Aorta (tissue), 5 donors: Measurements from ENCODE around the gene NTM. TPM values are rescaled to one million over a fixed set of nuclear protein-coding genes. Genes with fewer than 3 reads are reported as not detected.

Source experiments
- ATAC-seq: fragments of 200-7000 bp; cut with Tn5 transposase; one replicate; pipeline ENCODE4 v1.9.1; 2022; ENCODE audit warnings: moderate library complexity; ENCODE audit not compliant: low FRiP score
- DNase-seq, 2 donors: peaks; one replicate each; pipeline ENCODE4 v3.0.0-alpha.2; 2020
- H3K27ac ChIP-seq, 2 donors: one replicate each; pipeline ENCODE4 v1.5.1; 2013; ENCODE audit warnings: low read length in 2 of 2, mild to moderate bottlenecking in 2 of 2, moderate library complexity in 2 of 2, control low read depth in 1 of 2, inconsistent platforms in 1 of 2, low read depth in 1 of 2
- H3K27me3 ChIP-seq, 2 donors: one replicate each; pipeline ENCODE4 v1.6.1; 2013; ENCODE audit warnings: control low read depth in 1 of 2, low read length in 1 of 2, mild to moderate bottlenecking in 1 of 2, moderate library complexity in 1 of 2; ENCODE audit not compliant: insufficient read depth in 2 of 2, control insufficient read depth in 1 of 2
- H3K36me3 ChIP-seq, 2 donors: one replicate each; pipeline ENCODE4 v1.6.1; 2013; ENCODE audit warnings: control low read depth in 1 of 2, low read length in 1 of 2, mild to moderate bottlenecking in 1 of 2; ENCODE audit not compliant: insufficient read depth in 2 of 2, control insufficient read depth in 1 of 2
- H3K4me1 ChIP-seq, 2 donors: one replicate each; pipeline ENCODE4 v1.6.1; 2013; ENCODE audit warnings: low read length in 2 of 2, control low read depth in 1 of 2, mild to moderate bottlenecking in 1 of 2, moderate library complexity in 1 of 2; ENCODE audit not compliant: insufficient read depth in 2 of 2, control insufficient read depth in 1 of 2
- H3K4me3 ChIP-seq, 2 donors: one replicate each; pipeline ENCODE4 v1.5.1; 2013; ENCODE audit warnings: low read length in 2 of 2, control low read depth in 1 of 2, mild to moderate bottlenecking in 1 of 2
- H3K9me3 ChIP-seq: one replicate; pipeline ENCODE4 v1.6.1; 2013; ENCODE audit warnings: mild to moderate bottlenecking, low read length; ENCODE audit not compliant: control insufficient read depth
- WGBS, 2 donors: extraction: QIAGEN DNeasy Blood & Tissue Kit; methylation state at CpG; one replicate each; pipeline ENCODE4 v1.1.7; 2013; 5-methylcytosine and 5-hydroxymethylcytosine counted together
- intact Hi-C, 2 donors: fragments of 100-400 bp; cut with DNase I; formaldehyde crosslinking; loops; one replicate each; pipeline versions ENCODE4 v1.14.2 to v1.15.0; 2022
- polyA plus RNA-seq, 2 donors: library from polyadenylated mRNA; stranded (reverse); fragments of 200-250 nt; gene quantifications; one replicate each; pipeline ENCODE4 v1.2.3, GENCODE V29; 2013
- total RNA-seq, 2 donors: library from RNA; stranded (reverse); fragmentation: NEBNext Ultra II Directional; extraction: Animal tissue kit (Norgen Biotek cat#: 25700); gene quantifications; one replicate each; pipeline ENCODE4 v1.2.1, GENCODE V29; 2021
- donor health status: healthy with polysubstance abuse.
- donor health status: Bipolar disorder and iron deficiency.
- donor health status: DM: no; HTN: no; CAD: no.
- donor health status: DM: no; HTN: no; CAD: no.
- donor health status: DM: yes; HTN: yes; CAD: no.

Gene NTM
- total and polyA plus RNA-seq, 4 donors: 0.28 to 5.3 (median 1.9) TPM; not detected in 1

DNA sequence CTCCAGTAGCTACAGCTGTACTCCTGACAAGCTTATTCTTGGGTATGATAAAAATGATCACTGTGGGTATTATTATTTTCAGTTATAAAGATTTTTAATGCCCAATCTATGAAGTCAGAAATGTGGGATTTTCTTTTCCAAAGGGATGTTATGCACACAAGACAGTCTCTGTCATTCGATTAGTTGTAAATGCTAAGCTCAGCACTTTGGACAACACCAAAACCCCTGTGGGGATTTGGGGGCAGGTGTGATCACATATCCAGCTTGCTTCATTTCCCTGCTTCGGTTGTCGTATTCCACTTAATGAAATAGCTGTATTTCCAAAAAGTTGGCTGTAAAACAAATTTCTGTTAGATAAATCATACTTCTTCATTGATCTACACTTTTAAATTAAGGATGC is 931.5 kb downstream of the NTM start:
- 75 to 86% methylated on average over 3 of the region's 3 CpGs for WGBS, 2 donors
- intact Hi-C loops: no loop called here
- no peak for DNase-seq
- Histone ChIP-seq H3K27ac (no peak overlapping the region), H3K4me3 (no peak overlapping the region), H3K4me1 (no peaks in the 10 kb centered on the region), H3K9me3 (peaks cover 1% of the 10 kb centered on the region), H3K27me3 (no peaks in the 10 kb centered on the region), H3K36me3 (no peaks in the 10 kb centered on the region)
- ATAC-seq: no peak

DNA sequence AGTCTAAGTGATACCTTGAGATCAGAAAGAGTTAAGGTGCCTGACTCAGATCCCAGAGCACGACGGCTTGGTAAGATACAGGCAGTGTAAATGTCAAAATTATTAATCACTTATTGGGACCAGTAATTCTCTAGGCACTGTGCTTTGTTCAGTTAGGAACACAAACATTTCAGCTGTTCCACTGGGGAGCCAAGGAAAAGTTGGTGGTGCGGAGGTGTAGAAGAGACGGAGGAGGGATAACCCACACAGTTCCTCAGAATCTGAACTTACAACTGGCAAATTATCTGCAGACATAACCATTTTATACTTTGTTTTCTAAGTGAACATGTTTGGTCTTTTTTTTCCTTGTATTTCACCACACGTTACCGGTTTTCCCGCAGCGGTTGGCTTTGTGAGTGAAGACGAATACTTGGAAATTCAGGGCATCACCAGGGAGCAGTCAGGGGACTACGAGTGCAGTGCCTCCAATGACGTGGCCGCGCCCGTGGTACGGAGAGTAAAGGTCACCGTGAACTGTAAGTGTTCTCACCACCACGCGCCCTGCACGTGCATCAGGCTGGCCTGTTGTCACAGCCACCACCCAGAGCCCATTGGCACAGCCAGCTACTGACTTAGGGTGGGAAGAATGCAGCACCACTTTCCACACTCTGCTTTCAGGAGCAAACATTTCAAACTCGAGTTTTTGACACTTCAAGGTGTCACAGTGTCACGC is 937.0 kb downstream of the NTM start:
- intact Hi-C loops: no loop called here
- Histone ChIP-seq H3K9me3 (no peaks in the 10 kb centered on the region), H3K4me3 (no peak overlapping the region), H3K4me1 (no peaks in the 10 kb centered on the region), H3K27ac (no peak overlapping the region), H3K27me3 (no peaks in the 10 kb centered on the region), H3K36me3 (no peaks in the 10 kb centered on the region)
- 71 to 73% methylated on average over 21 of the region's 21 CpGs for WGBS, 2 donors
- no peak for ATAC-seq
- DNase-seq: no peak

DNA sequence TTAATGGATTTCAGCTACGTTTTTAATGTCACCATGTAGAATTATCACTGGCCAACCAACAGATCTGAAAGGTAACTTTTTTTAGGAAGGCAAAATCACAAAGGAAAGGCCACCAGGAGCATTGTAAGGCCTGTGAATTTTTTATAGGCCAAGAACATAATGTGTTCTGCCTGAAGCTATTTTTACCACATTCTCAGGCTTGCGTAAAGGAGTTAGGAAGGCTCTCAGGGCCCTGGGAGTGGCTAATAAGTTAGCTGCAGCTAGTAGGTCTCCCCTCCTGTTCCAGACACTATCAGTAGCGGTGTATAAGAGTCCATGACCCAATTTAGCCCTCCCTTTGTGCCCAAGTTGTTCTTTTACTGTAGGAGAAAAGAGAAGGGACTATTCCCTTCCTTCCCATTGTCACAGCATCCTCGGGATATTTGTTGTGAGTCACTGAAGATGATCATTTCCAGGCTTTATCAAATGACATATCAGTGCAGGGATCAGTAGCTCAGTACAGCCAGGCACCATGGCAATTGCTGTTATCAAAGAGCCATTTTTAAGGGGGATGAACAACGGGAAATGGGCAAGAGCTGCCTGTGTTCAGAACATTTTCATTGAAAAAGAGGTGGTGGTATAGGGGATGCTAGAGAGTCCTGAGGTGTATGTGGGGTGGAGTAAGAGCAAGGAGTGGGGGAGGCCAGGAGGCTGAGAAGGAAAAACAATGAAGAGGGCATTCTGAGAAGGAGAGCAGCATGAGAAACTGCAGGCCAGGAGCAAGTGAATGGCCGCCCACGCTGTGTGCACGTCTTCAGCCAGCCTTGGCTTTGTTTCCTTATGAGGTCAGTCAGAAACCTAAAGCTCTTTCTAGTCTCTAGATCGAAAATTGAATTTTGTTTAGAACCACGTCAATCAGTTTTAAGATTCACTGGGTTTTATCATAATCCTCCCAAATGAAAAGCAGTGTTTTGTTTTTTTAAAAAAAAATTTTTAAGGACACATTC is 940.3 kb downstream of the NTM start:
- DNase-seq (no peak), ATAC-seq (no peak)
- no peak overlapping the region for H3K4me3 ChIP-seq
- H3K9me3 ChIP-seq: no peaks in the 10 kb centered on the region
- H3K27me3 ChIP-seq: no peaks in the 10 kb centered on the region
- H3K36me3 ChIP-seq: no peaks in the 10 kb centered on the region
- intact Hi-C loops: no loop called here
- no peak overlapping the region for H3K27ac ChIP-seq
- no peaks in the 10 kb centered on the region for H3K4me1 ChIP-seq
- WGBS, 2 donors: 56 to 57% methylated on average over 10 of the region's 10 CpGs

DNA sequence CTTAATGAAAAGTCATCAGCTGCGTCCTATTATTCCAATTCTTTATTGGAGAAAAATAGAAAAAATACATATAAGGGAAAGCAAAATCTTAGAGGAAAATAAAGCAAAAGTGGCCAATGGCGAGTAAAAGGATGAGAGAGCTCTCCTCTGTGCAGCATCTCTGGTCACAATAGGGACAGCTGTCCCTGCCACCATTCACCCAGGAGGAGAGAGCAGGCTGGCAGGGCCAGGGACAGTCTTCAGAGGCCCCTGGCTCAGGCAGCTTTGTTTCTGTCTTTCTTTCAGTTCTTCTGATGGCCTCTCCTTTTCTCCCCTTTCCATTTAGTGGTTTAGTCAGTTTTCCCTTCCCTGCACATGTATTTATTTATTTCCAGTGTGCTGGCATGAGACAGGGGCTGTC is 941.3 kb downstream of the NTM start:
- DNase-seq (no peak), ATAC-seq (no peak)
- H3K27ac ChIP-seq: no peak overlapping the region
- WGBS, 2 donors: 82 to 83% methylated on average over 2 of the region's 2 CpGs
- intact Hi-C loops: no loop called here
- H3K36me3 ChIP-seq: no peaks in the 10 kb centered on the region
- no peaks in the 10 kb centered on the region for H3K9me3 ChIP-seq
- no peak overlapping the region for H3K4me3 ChIP-seq
- H3K27me3 ChIP-seq: no peaks in the 10 kb centered on the region
- H3K4me1 ChIP-seq: no peaks in the 10 kb centered on the region

DNA sequence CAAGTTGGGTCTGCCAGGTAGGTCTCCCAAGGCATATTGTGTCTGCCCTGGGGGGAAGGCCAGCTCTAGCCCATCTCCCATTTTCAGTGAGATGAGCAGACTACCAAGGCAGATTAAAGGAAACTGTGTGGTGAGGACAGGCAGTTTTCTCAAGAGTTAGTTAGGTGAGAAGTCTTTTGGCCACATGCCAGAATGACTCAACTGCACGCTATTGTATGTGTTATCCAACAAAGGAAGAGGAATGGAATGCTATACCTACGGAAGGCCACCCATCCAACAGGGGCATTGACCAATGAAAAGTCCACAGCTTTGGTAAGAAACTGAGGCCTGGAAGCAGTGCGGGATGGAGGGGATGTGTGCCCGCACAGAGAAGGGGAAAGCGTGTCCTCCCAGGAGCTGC is 941.7 kb downstream of the NTM start:
- ATAC-seq: no peak
- no peaks in the 10 kb centered on the region for H3K36me3 ChIP-seq
- no peaks in the 10 kb centered on the region for H3K4me1 ChIP-seq
- intact Hi-C loops: no loop called here
- no peak for DNase-seq
- no peak overlapping the region for H3K4me3 ChIP-seq
- H3K27me3 ChIP-seq: no peaks in the 10 kb centered on the region
- WGBS, 2 donors: 63 to 74% methylated on average over 4 to 5 of the region's 5 CpGs
- H3K27ac ChIP-seq: no peak overlapping the region
- H3K9me3 ChIP-seq: no peaks in the 10 kb centered on the region

DNA sequence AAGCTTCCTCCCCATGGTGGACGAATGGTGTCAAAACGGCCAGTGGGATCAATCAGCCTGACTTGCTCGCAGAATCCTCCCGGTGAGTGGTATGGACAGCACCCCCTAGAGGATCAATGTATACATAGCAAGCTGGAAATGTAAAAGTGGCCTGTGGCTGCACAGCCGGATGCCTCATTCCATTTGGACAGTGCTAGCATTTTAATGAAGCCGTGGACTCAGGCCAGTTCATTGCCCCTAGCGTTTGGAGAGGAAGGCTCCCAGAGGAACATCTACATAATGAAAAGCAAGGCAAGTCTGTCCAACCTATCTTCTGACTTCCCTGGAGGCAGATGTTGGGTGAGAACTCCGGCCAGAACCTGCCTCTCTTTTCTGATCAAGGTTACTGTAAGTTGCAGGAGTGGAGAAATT is 942.3 kb downstream of the NTM start:
- H3K27ac ChIP-seq: no peak overlapping the region
- H3K9me3 ChIP-seq: no peaks in the 10 kb centered on the region
- DNase-seq (no peak), ATAC-seq (no peak)
- H3K4me3 ChIP-seq: no peak overlapping the region
- no peaks in the 10 kb centered on the region for H3K27me3 ChIP-seq
- 20% methylated on average over 8 of the region's 8 CpGs for WGBS, 2 donors
- intact Hi-C loops: no loop called here
- no peaks in the 10 kb centered on the region for H3K4me1 ChIP-seq
- no peaks in the 10 kb centered on the region for H3K36me3 ChIP-seq

DNA sequence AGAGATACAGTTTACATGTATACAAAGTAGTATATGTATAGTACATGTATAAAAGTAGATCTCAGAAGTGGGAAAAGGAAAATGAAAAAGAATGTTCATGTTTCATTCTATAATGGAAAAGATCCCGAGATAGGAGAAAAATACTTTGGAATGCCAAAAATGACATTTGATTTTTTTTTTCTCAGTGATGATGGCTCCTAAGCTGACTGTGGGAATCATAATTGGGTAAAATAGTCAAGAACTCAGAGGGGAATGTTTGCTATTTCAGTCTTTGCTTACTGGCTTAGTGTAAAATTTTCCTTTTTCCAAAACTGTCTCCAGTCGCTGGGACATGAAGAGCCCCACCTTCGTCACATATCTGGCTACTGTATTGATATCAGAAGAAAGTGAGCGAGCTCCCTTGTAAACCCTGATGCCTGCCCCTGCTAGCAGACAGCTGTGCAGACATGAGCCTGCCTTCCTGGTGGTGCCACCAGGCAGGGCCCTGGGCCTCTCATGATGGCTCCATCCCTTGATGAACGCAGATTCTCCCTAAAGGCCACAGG is 944.6 kb downstream of the NTM start:
- ATAC-seq: no peak
- no peaks in the 10 kb centered on the region for H3K4me1 ChIP-seq
- no peak for DNase-seq
- H3K27ac ChIP-seq: no peak overlapping the region
- WGBS, 2 donors: 43 to 49% methylated on average over 5 of the region's 5 CpGs
- no peaks in the 10 kb centered on the region for H3K36me3 ChIP-seq
- peaks cover 2% of the 10 kb centered on the region for H3K9me3 ChIP-seq
- no peak overlapping the region for H3K4me3 ChIP-seq
- H3K27me3 ChIP-seq: no peaks in the 10 kb centered on the region
- intact Hi-C loops: no loop called here

DNA sequence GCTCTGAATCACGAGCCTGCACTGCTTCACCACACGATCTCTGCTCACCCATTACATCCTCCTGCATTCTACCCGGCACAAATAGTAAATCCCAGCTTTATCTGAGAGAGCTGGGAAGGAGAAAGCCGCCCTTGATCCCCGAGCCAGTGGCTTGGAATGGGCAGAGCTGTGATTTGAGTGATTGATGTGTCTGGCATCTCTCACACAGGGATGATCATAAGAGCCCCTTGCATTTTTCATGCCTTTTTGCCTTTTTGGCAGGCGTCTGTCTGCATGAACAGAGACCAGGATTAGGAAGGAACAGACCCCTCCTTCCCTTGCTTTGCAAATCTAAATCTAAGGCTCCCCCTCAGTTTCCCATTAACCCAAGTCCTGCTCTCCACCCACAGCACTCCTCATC is 945.3 kb downstream of the NTM start:
- Histone ChIP-seq H3K9me3 (peaks cover 2% of the 10 kb centered on the region), H3K4me3 (no peak overlapping the region), H3K4me1 (no peaks in the 10 kb centered on the region), H3K27me3 (no peaks in the 10 kb centered on the region), H3K36me3 (no peaks in the 10 kb centered on the region), H3K27ac (no peak overlapping the region)
- whole genome bisulfite sequencing, 2 donors: 42 to 51% methylated on average over 6 of the region's 6 CpGs
- intact Hi-C loops: no loop called here
- ATAC-seq: no peak
- no peak for DNase-seq
